Neutrophil (primary cell): Measurements from ENCODE around the gene TSNAX.
A peak's percentile ranks its signal among the peaks of the same experiment; 100 is the strongest.

Experiments used
- H3K27ac ChIP-seq: fragments of 200-600 bp; sonication (generic); 2 replicates; pipeline ENCODE4 v1.5.1; 2016; ENCODE audit warnings: mild to moderate bottlenecking, moderate library complexity
- H3K27me3 ChIP-seq: fragments of 200-600 bp; sonication (generic); 2 replicates; pipeline ENCODE4 v1.6.0; 2016; ENCODE audit warnings: mild to moderate bottlenecking
- H3K36me3 ChIP-seq: fragments of 200-600 bp; sonication (generic); 2 replicates; pipeline ENCODE4 v1.5.1; 2017
- H3K4me1 ChIP-seq, 2 experiments: fragments of 200-600 bp in 1 of 2; sonication (generic) in 1 of 2; 1 replicate in 1 of 2; 2 replicates in 1 of 2; pipeline versions ENCODE4 v1.5.1 to v1.6.1; 2013 to 2016; ENCODE audit warnings: low read depth in 1 of 2, low read length in 1 of 2, mild to moderate bottlenecking in 1 of 2, moderate library complexity in 1 of 2; ENCODE audit not compliant: control insufficient read depth in 1 of 2, insufficient read depth in 1 of 2
- H3K4me3 ChIP-seq, 2 experiments: fragments of 200-600 bp in 1 of 2; sonication (generic) in 1 of 2; 1 replicate in 1 of 2; 2 replicates in 1 of 2; pipeline ENCODE4 v1.5.1; 2013 to 2016; ENCODE audit warnings: low read depth in 1 of 2, low read length in 1 of 2, mild to moderate bottlenecking in 1 of 2, moderate library complexity in 1 of 2
- H3K9me3 ChIP-seq: fragments of 200-600 bp; sonication (generic); 2 replicates; pipeline ENCODE4 v1.5.1; 2016
- CTCF ChIP-seq: fragments of 200-600 bp; sonication (generic); IDR thresholded peaks from 2 replicates; pipeline ENCODE4 v1.5.1; 2016; ENCODE audit warnings: antibody characterized with exemption

Gene TSNAX

GRCh38 chr1:231512147-231512698 lies 16.2 kb upstream of the TSNAX start:
- H3K9me3 ChIP-seq = no peaks in the 10 kb centered on the region
- peaks cover 12 to 13% of the 10 kb centered on the region in 2 experiments for H3K4me1 ChIP-seq
- no peaks in the 10 kb centered on the region for H3K27me3 ChIP-seq
- no peak overlapping the region for H3K4me3 ChIP-seq
- no peak for TF ChIP-seq CTCF
- no peak overlapping the region for H3K27ac ChIP-seq
- H3K36me3 ChIP-seq = no peaks in the 10 kb centered on the region

DNA sequence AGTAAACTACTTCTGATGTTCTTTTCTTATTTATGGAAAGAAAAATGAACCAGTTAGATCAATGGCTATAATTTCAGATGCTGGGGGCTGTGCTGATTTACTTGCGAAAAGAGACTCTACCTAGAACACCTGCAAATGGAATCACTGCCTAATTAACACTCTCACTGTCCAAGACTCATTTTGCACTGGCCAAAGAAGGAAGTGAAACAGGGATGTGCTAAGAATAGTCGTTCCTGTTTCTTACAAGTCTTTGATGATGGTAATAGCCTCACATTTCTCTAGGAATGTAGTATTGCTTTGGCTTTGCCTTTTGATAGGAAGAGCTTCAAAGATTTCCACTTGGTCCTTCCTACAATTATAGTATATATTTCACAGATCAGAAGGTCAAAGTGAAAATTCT lies 12.7 kb upstream of the TSNAX start:
- no peak overlapping the region for H3K4me3 ChIP-seq
- no peaks in the 10 kb centered on the region for H3K27me3 ChIP-seq
- no peaks in the 10 kb centered on the region for H3K9me3 ChIP-seq
- TF ChIP-seq CTCF = no peak
- H3K27ac ChIP-seq = peak overlapping the region; percentile 52
- peaks cover 12 to 13% of the 10 kb centered on the region in 2 experiments for H3K4me1 ChIP-seq
- H3K36me3 ChIP-seq = no peaks in the 10 kb centered on the region

GRCh38 chr1:231517076-231517475 lies 11.4 kb upstream of the TSNAX start:
- peaks cover 12 to 13% of the 10 kb centered on the region in 2 experiments for H3K4me1 ChIP-seq
- H3K36me3 ChIP-seq = no peaks in the 10 kb centered on the region
- H3K9me3 ChIP-seq = no peaks in the 10 kb centered on the region
- no peak for TF ChIP-seq CTCF
- H3K27me3 ChIP-seq = no peaks in the 10 kb centered on the region
- no peak overlapping the region for H3K27ac ChIP-seq
- no peak overlapping the region for H3K4me3 ChIP-seq

GRCh38 chr1:231518485-231519034 lies 9.9 kb upstream of the TSNAX start:
- H3K27me3 ChIP-seq = no peaks in the 10 kb centered on the region
- H3K27ac ChIP-seq = no peak overlapping the region
- no peaks in the 10 kb centered on the region for H3K9me3 ChIP-seq
- H3K36me3 ChIP-seq = no peaks in the 10 kb centered on the region
- no peak for TF ChIP-seq CTCF
- no peak overlapping the region for H3K4me3 ChIP-seq
- peaks cover 19 to 21% of the 10 kb centered on the region in 2 experiments for H3K4me1 ChIP-seq

GRCh38 chr1:231519166-231519565 lies 9.3 kb upstream of the TSNAX start:
- Histone ChIP-seq H3K27me3 (no peaks in the 10 kb centered on the region), H3K9me3 (no peaks in the 10 kb centered on the region), H3K27ac (no peak overlapping the region), H3K4me1 (peaks cover 25 to 27% of the 10 kb centered on the region in 2 experiments), H3K36me3 (no peaks in the 10 kb centered on the region), H3K4me3 (no peak overlapping the region)
- no peak for TF ChIP-seq CTCF
